ENCODE results near the gene GAS1.

GAS1 gene

DNA sequence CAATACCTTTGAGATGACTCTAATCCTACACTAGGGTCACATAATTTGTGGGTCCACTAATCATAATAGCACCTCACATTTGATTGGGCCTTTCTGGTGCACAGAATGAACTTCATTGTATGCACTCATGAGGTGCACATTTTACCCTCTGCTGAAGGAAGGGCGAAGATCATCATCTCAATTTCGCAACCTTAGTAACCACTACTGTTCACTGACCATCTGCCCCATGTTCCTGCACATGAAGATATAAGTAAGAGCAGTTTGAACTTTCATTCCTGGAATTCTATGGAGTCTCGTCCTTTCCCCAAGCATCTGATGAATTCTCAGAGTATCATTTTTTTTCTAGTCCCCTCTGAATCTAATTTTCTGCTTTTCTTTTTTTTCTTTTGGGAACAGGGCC, 21.2 kb downstream of the GAS1 start:
- DNase-seq (ENCODE audit: low read depth in 2 of 3, low spot score in 1 of 3): no peak

DNA sequence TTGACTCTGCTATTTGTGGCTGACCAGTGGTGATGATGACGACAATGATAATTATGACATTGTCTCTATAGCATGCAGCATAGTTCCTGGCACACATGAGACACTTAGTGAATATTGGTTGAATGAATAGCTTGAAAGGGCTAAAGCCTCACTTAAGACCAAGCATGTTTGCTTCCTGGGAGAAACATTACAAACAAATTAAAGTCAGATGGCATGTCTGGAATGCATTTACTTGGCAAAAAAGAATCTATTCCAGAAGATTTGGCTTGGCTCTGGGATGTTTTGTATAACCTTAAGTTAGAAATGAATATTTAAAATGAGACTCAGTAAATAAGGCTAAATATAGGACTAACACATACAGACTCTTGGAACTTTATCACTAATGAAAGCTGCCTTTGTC, 21.6 kb downstream of the GAS1 start:
- no peak for DNase-seq (ENCODE audit: low read depth in 2 of 3, low spot score in 1 of 3)

- no peak for DNase-seq (ENCODE audit: low read depth in 2 of 3, low spot score in 1 of 3)
These were observed 23.1 kb downstream of the GAS1 start for GRCh38 chr9:86924206-86924605.

GRCh38 chr9:86921151-86921923, 26.0 kb downstream of the GAS1 start:
- no peak for DNase-seq (ENCODE audit: low read depth in 2 of 3, low spot score in 1 of 3)

- no peak for DNase-seq (ENCODE audit: low read depth in 2 of 3, low spot score in 1 of 3)
These were observed 28.8 kb downstream of the GAS1 start for GRCh38 chr9:86918556-86918955.

GRCh38 chr9:86912210-86912609, 35.1 kb downstream of the GAS1 start:
- DNase-seq (ENCODE audit: low read depth in 2 of 3, low spot score in 1 of 3): no peak

DNA sequence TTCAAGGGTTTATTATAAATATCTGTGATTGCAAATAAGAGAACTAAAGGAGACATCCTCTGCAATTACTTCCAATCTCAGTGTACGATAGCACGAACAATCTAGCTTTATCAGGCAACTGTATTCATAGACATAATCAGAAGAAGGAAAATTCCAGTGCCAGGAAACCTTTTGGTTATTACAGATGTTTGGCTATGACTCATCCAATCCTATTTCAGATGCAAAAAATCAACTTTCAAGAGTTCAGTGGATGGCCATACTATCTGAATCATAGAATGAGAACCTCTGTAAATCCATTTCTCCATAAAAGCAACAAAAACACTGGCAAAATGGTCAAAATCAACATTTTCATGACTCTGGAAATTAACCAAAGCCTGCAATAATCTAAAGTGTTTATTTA, 37.9 kb downstream of the GAS1 start:
- DNase-seq (ENCODE audit: low read depth in 2 of 3, low spot score in 1 of 3): no peak

- DNase-seq (ENCODE audit: low read depth in 2 of 3, low spot score in 1 of 3): no peak
These were observed 39.0 kb downstream of the GAS1 start for GRCh38 chr9:86908261-86908660.

- no peak for DNase-seq (ENCODE audit: low read depth in 2 of 3, low spot score in 1 of 3)
These were observed 40.0 kb downstream of the GAS1 start for GRCh38 chr9:86907346-86907745.

DNA sequence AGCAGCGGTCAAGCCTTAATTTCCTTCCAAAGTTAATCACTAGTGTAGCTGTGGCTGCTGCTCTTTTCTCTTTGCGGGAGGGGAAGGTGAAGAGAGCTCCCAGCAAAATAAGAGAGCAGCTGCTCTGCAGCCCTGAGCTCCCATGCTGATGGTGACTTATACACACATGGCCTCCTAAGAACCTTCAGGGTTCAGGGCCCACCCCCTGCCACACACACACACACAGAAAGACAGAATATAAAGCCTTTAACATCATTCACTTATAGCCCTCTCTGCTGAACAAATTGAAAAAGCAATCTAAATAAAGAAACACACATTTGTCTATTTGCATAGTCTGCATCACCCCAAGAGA, 43.6 kb downstream of the GAS1 start:
- DNase-seq (ENCODE audit: low read depth in 2 of 3, low spot score in 1 of 3): no peak

DNA sequence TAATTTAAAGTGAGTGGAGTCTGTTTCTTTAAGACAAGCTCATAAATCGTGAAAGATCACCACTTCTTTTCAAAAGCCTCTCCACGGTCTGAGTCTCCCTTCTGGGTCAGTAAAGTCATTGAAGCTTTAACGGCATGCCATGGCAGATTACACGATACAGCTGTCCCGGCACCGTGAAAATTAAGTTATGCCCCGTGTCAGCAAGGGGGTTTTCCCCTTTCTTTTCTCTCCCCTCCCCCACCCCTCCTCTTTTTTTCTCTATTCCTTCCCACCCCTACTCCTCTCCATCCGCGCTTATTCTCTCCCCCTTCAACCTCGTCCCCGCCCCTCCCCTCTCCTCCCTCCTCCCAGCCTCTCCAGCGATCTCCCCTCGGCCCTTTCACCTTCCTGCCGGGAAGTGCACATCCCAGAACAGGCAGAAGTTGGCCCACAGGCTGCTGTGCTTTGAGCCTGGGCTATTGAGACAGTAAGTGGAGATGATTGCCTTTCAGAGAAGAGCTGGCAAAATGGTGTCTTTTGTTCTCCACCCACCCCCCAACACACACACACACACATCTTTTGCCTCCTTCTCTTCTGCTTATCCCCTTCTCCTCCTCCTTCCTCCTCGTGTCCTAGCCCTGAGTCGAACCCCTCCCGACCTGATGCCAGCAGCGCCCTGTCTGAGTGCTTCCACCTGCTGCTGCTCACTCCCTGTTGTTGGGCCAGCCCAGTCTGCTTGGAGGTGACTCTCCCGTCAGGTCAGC, 44.1 kb downstream of the GAS1 start:
- no peak for DNase-seq (ENCODE audit: low read depth in 2 of 3, low spot score in 1 of 3)

- DNase-seq (ENCODE audit: low read depth in 2 of 3, low spot score in 1 of 3): no peak
These were observed 44.7 kb downstream of the GAS1 start for GRCh38 chr9:86902586-86902985.

- no peak for DNase-seq (ENCODE audit: low read depth in 2 of 3, low spot score in 1 of 3)
These were observed 45.1 kb downstream of the GAS1 start for GRCh38 chr9:86902176-86902575.

GRCh38 chr9:86901511-86901910, 45.8 kb downstream of the GAS1 start:
- DNase-seq (ENCODE audit: low read depth in 2 of 3, low spot score in 1 of 3): no peak

Data from stimulated activated CD4-positive, alpha-beta T cell treated with anti-CD3 and anti-CD28 coated beads, Interleukin-12 subunit alpha, Interleukin-12 subunit beta, amount 100 ng/mL, for 48 hours (primary cell).